GM19023 (cell line): ENCODE results near the gene GPS2.

Source experiments
- ATAC-seq: cut with Tn5 transposase; IDR thresholded peaks from one replicate; pipeline ENCODE4 v1.9.1; 2021; ENCODE audit warnings: mild to moderate bottlenecking, moderate library complexity; ENCODE audit not compliant: unreplicated experiment

GPS2 gene

GRCh38 chr17:7318121-7318860 is 3.1 kb upstream of the GPS2 start:
- no peak for ATAC-seq

- ATAC-seq = no peak
Observed at GRCh38 chr17:7317161-7317803, 2.1 kb upstream of the GPS2 start.

- ATAC-seq = peak; percentile 22
Observed at GRCh38 chr17:7315570-7316235, 543 bp upstream of the GPS2 start.

- no peak for ATAC-seq
Observed at GRCh38 chr17:7313890-7314718, 1.1 kb downstream of the GPS2 start.

- no peak for ATAC-seq
Observed at GRCh38 chr17:7313088-7313889, 1.9 kb downstream of the GPS2 start.

- ATAC-seq = no peak
Observed at GRCh38 chr17:7312432-7313087, 2.6 kb downstream of the GPS2 start.

GRCh38 chr17:7311110-7311705 is 4.0 kb downstream of the GPS2 start:
- no peak for ATAC-seq

GRCh38 chr17:7309628-7310027 is 5.5 kb downstream of the GPS2 start:
- ATAC-seq = no peak

GRCh38 chr17:7308625-7309433 is 6.3 kb downstream of the GPS2 start:
- ATAC-seq = no peak

- peak; percentile 8 for ATAC-seq
Observed at GRCh38 chr17:7307686-7308624, 7.2 kb downstream of the GPS2 start.

GRCh38 chr17:7306911-7307685 is 8.1 kb downstream of the GPS2 start, which contains the start of gene EIF5A:
Gene EIF5A, plus strand, starts transcription at chr17:7307628. Its CDS starts 2,008 bp downstream, at chr17:7309636.
- peak; percentile 76 for ATAC-seq

- ATAC-seq = no peak
Observed at GRCh38 chr17:7304179-7304578, 11.0 kb downstream of the GPS2 start.

- ATAC-seq = no peak
Observed at GRCh38 chr17:7296189-7296861, 18.8 kb downstream of the GPS2 start.

GRCh38 chr17:7295230-7296180 is 19.7 kb downstream of the GPS2 start:
- no peak for ATAC-seq

GRCh38 chr17:7294614-7295153 is 20.5 kb downstream of the GPS2 start, which contains the start of gene YBX2:
Gene YBX2, minus strand, starts transcription at chr17:7294639. Its CDS starts 139 bp downstream, at chr17:7294500.
- no peak for ATAC-seq
